Measurements from ENCODE around the gene ING1.

DNA sequence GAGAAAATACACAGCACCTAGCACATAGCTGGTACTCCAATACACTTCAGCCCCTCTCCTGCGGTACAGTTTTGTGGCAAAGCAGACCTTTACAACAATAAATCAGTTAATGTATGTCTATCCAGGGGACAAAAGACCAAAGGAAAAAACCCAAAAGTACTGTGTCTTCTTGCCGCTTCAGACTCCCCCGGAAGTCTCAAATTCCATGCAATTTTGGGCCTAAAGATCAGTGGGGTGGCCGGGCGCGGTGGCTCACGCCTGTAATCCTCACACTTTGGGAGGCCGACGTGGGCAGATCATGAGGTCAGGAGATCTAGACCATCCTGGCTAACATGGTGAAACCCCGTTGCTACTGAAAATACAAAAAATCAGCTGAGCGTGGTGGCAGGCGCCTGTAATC is 23.8 kb upstream of the ING1 start:
- TF ChIP-seq GATA3 (IDR thresholded peaks at IDR 0.05; ENCODE audit: low read depth, low read length) (no peak), GATA2 (IDR thresholded peaks at IDR 0.05; ENCODE audit: low read depth, low read length) (no peak)

Data from SH-SY5Y (cell line).